H1 (cell line): ENCODE data around the gene C6orf62. TPM values are rescaled to one million over a fixed set of nuclear protein-coding genes. Genes with fewer than 3 reads are reported as not detected.

ENCODE experiments used
- CTCF ChIA-PET: fragments of 300-600 bp; sonication (Branson Sonifier 250); formaldehyde crosslinking; loops from one replicate; lab custom pipeline; 2021; ENCODE audit not compliant: partially characterized antibody; lab: Charles Lee
- POLR2A ChIA-PET: fragments of 300-600 bp; sonication (Branson Sonifier 250); formaldehyde crosslinking; loops from one replicate; lab custom pipeline; 2021; ENCODE audit warnings: inconsistent platforms; ENCODE audit not compliant: partially characterized antibody; lab: Charles Lee
- DNase-seq, 2 experiments: peaks; one replicate each; pipeline versions ENCODE4 v3.0.0 to v3.0.0-alpha.2; 2010 to 2022; ENCODE audit warnings: low spot score in 2 of 2, low read depth in 1 of 2, mixed read lengths in 1 of 2
- FAIRE-seq: peaks from 2 replicates; lab custom pipeline; 2011; peaks lifted over from hg19 to GRCh38; lab: Jason Lieb, UNC
- H2AFZ ChIP-seq: 2 replicates; pipeline ENCODE4 v1.8.1; 2012; ENCODE audit warnings: low read length, inconsistent platforms
- H2AK5ac ChIP-seq: 2 replicates; pipeline ENCODE4 v1.6.1; 2013; ENCODE audit warnings: low read depth, low read length
- H2BK120ac ChIP-seq: replicated peaks from 2 replicates; pipeline ENCODE3; 2013; ENCODE audit warnings: low read depth, low read length, inconsistent platforms
- H2BK12ac ChIP-seq: 2 replicates; pipeline ENCODE4 v1.6.1; 2013; ENCODE audit warnings: low read depth, low read length
- H2BK15ac ChIP-seq: 2 replicates; pipeline ENCODE4 v1.6.1; 2013; ENCODE audit warnings: low read length
- H2BK20ac ChIP-seq: 2 replicates; pipeline ENCODE4 v1.6.1; 2013; ENCODE audit warnings: low read length
- H2BK5ac ChIP-seq: 2 replicates; pipeline ENCODE4 v1.6.1; 2013; ENCODE audit warnings: low read depth, low read length
- H3K14ac ChIP-seq: 2 replicates; pipeline ENCODE4 v1.6.1; 2013; ENCODE audit warnings: inconsistent platforms; ENCODE audit not compliant: insufficient read length
- H3K18ac ChIP-seq: 2 replicates; pipeline ENCODE4 v1.6.1; 2013; ENCODE audit warnings: low read length; ENCODE audit errors: extremely low read depth
- H3K23ac ChIP-seq: 2 replicates; pipeline ENCODE4 v1.6.1; 2013; ENCODE audit warnings: inconsistent platforms; ENCODE audit not compliant: insufficient read length
- H3K23me2 ChIP-seq: 2 replicates; pipeline ENCODE4 v1.6.1; 2013; ENCODE audit warnings: low read depth, low read length
- H3K27ac ChIP-seq: 2 replicates; pipeline ENCODE4 v1.6.1; 2011; ENCODE audit warnings: low read depth, low read length, inconsistent platforms
- H3K27me3 ChIP-seq, 4 experiments: replicated peaks in 1 of 4; 1 replicate in 1 of 4; 2 replicates in 3 of 4; pipeline versions ENCODE4 v1.6.1 to v1.8.1; 2011 to 2013; ENCODE audit warnings: low read length in 3 of 4, mild to moderate bottlenecking in 3 of 4, inconsistent platforms in 2 of 4, mixed read lengths in 2 of 4, moderate library complexity in 1 of 4; ENCODE audit not compliant: control insufficient read depth in 3 of 4, insufficient read depth in 3 of 4; ENCODE audit errors: extremely low read depth in 1 of 4
- H3K36me3 ChIP-seq, 4 experiments: 2 replicates each; pipeline versions ENCODE4 v1.6.1 to v1.8.1; 2011 to 2013; ENCODE audit warnings: mild to moderate bottlenecking in 4 of 4, low read length in 3 of 4, moderate library complexity in 2 of 4, control low read depth in 1 of 4, inconsistent platforms in 1 of 4; ENCODE audit not compliant: insufficient read depth in 4 of 4, control insufficient read depth in 2 of 4
- H3K4ac ChIP-seq: replicated peaks from 2 replicates; pipeline ENCODE3; 2013; ENCODE audit warnings: low read length, low read depth, mixed read lengths, inconsistent platforms; ENCODE audit not compliant: insufficient read length
- H3K4me1 ChIP-seq, 4 experiments: replicated peaks in 1 of 4; 1 replicate in 1 of 4; 2 replicates in 3 of 4; pipeline versions ENCODE4 v1.6.1 to v1.8.1; 2011 to 2013; ENCODE audit warnings: low read length in 3 of 4, inconsistent platforms in 2 of 4, mixed read lengths in 1 of 4; ENCODE audit not compliant: insufficient read depth in 4 of 4, control insufficient read depth in 3 of 4
- H3K4me2 ChIP-seq, 2 experiments: 2 replicates each; pipeline versions ENCODE4 v1.6.1 to v1.8.1; 2011 to 2013; ENCODE audit warnings: low read depth in 2 of 2, low read length in 2 of 2, control low read depth in 1 of 2, inconsistent platforms in 1 of 2, mild to moderate bottlenecking in 1 of 2; ENCODE audit not compliant: insufficient read depth in 1 of 2
- H3K4me3 ChIP-seq, 4 experiments: fragments of 200-600, 300-600 bp in 1 of 4; sonication (generic), shearing (Covaris generic), sonication (Bioruptor Twin) in 1 of 4; 2 replicates each; pipeline versions ENCODE4 v1.5.1 to v1.8.1; 2011 to 2016; ENCODE audit warnings: low read length in 4 of 4, low read depth in 3 of 4, control low read depth in 2 of 4, inconsistent platforms in 2 of 4, mild to moderate bottlenecking in 2 of 4, mixed read lengths in 1 of 4, moderate library complexity in 1 of 4; ENCODE audit not compliant: insufficient read depth in 2 of 4; ENCODE audit errors: extremely low read depth in 1 of 4
- H3K56ac ChIP-seq: replicated peaks from 2 replicates; pipeline ENCODE3; 2013; ENCODE audit warnings: low read depth, mild to moderate bottlenecking, mixed read lengths, low read length, inconsistent platforms; ENCODE audit not compliant: insufficient read length
- H3K79me1 ChIP-seq: 2 replicates; pipeline ENCODE4 v1.6.1; 2013; ENCODE audit warnings: low read depth, low read length, control low read depth
- H3K79me2 ChIP-seq, 2 experiments: 2 replicates each; pipeline versions ENCODE4 v1.6.1 to v1.8.1; 2012 to 2013; ENCODE audit warnings: low read length in 2 of 2, mild to moderate bottlenecking in 2 of 2, inconsistent platforms in 1 of 2; ENCODE audit not compliant: insufficient read depth in 2 of 2, control insufficient read depth in 1 of 2
- H3K9ac ChIP-seq, 4 experiments: replicated peaks in 1 of 4; 1 replicate in 1 of 4; 2 replicates in 3 of 4; pipeline versions ENCODE4 v1.6.1 to v1.8.1; 2011 to 2013; ENCODE audit warnings: low read depth in 3 of 4, low read length in 3 of 4, control low read depth in 2 of 4, mild to moderate bottlenecking in 2 of 4, moderate library complexity in 2 of 4, inconsistent platforms in 1 of 4; ENCODE audit errors: extremely low read depth in 1 of 4
- H3K9me3 ChIP-seq, 2 experiments: 2 replicates each; pipeline versions ENCODE4 v1.6.1 to v1.8.1; 2012 to 2013; ENCODE audit warnings: mild to moderate bottlenecking in 2 of 2, moderate library complexity in 2 of 2, control low read depth in 1 of 2, inconsistent platforms in 1 of 2, low read depth in 1 of 2, low read length in 1 of 2, mixed read lengths in 1 of 2; ENCODE audit not compliant: insufficient read depth in 2 of 2
- H4K20me1 ChIP-seq, 2 experiments: replicated peaks in 1 of 2; 2 replicates each; pipeline versions ENCODE3 to v1.8.1; 2011 to 2013; ENCODE audit warnings: inconsistent platforms in 2 of 2, low read length in 2 of 2, mild to moderate bottlenecking in 1 of 2; ENCODE audit not compliant: insufficient read depth in 2 of 2, control insufficient read depth in 1 of 2
- H4K5ac ChIP-seq: 2 replicates; pipeline ENCODE4 v1.6.1; 2013; ENCODE audit warnings: low read length, low read depth, mixed read lengths, inconsistent platforms; ENCODE audit not compliant: insufficient read length
- H4K8ac ChIP-seq: 2 replicates; pipeline ENCODE4 v1.8.0; 2013; ENCODE audit warnings: mild to moderate bottlenecking, moderate library complexity, low read length, inconsistent platforms; ENCODE audit not compliant: insufficient read depth; ENCODE audit errors: extremely low read depth
- H4K91ac ChIP-seq: replicated peaks from 2 replicates; pipeline ENCODE3; 2013; ENCODE audit warnings: low read length, mixed read lengths, inconsistent platforms; ENCODE audit not compliant: insufficient read length
- ASH2L ChIP-seq: fragments of 200-600, 300-600 bp; sonication (generic); IDR thresholded peaks from one replicate; pipeline ENCODE4 v1.7.1; 2017; ENCODE audit warnings: low read length
- BRCA1 ChIP-seq: IDR thresholded peaks from 2 replicates; pipeline ENCODE4 v1.6.1; 2012; ENCODE audit warnings: low read depth, low read length, improper control_type of control experiment
- CEBPB ChIP-seq: IDR thresholded peaks from 2 replicates; pipeline ENCODE4 v1.6.1; 2012; ENCODE audit warnings: low read depth, low read length
- EGR1 ChIP-seq: IDR thresholded peaks from 2 replicates; pipeline ENCODE4 v1.6.1; 2011; ENCODE audit warnings: low read depth, low read length, borderline replicate concordance
- EP300 ChIP-seq, 2 experiments: IDR thresholded peaks; 1 replicate in 1 of 2; 2 replicates in 1 of 2; pipeline ENCODE4 v1.6.1; 2011 to 2012; ENCODE audit warnings: low read depth in 2 of 2, low read length in 2 of 2, mild to moderate bottlenecking in 2 of 2, borderline replicate concordance in 1 of 2, inconsistent platforms in 1 of 2, moderate library complexity in 1 of 2
- MAFK ChIP-seq: IDR thresholded peaks from 2 replicates; pipeline ENCODE4 v1.6.1; 2012; ENCODE audit warnings: low read depth, mild to moderate bottlenecking, improper control_type of control experiment, low read length
- RFX5 ChIP-seq: IDR thresholded peaks from 2 replicates; pipeline ENCODE4 v1.6.1; 2011; ENCODE audit warnings: low read depth, low read length, improper control_type of control experiment, borderline replicate concordance
- SAP30 ChIP-seq: fragments of 300-600 bp; sonication (generic); IDR thresholded peaks from 2 replicates; pipeline ENCODE4 v1.7.1; 2012; ENCODE audit warnings: low read length, moderate library complexity, mild to moderate bottlenecking, inconsistent platforms; ENCODE audit not compliant: insufficient read depth, insufficient replicate concordance
- SIN3A ChIP-seq, 2 experiments: IDR thresholded peaks in 1 of 2; conservative IDR thresholded peaks in 1 of 2; 2 replicates each; pipeline ENCODE4 v1.6.1; 2011 to 2012; ENCODE audit warnings: low read length in 2 of 2, improper control_type of control experiment in 1 of 2, low read depth in 1 of 2, mild to moderate bottlenecking in 1 of 2
- SP4 ChIP-seq: IDR thresholded peaks from 2 replicates; pipeline ENCODE4 v1.6.1; 2012; ENCODE audit warnings: low read length, inconsistent platforms
- YY1 ChIP-seq: IDR thresholded peaks from 2 replicates; pipeline ENCODE4 v1.6.1; 2011; ENCODE audit warnings: low read depth, mild to moderate bottlenecking, low read length
- WGBS, 2 experiments: shearing (Covaris generic) in 1 of 2; methylation state at CpG; one replicate each; pipeline versions ENCODE4 v1.1.6 to v1.1.7; 2013 to 2015; ENCODE audit warnings: low lambda C conversion rate in 2 of 2, mixed read lengths in 2 of 2, inconsistent platforms in 1 of 2, low coverage in 1 of 2, missing lambda C conversion rate in 1 of 2; ENCODE audit not compliant: insufficient replicate concordance in 2 of 2, insufficient coverage in 1 of 2, insufficient read length in 1 of 2; ENCODE audit errors: extremely low coverage in 1 of 2, missing lambda C conversion rate in 1 of 2; 5-methylcytosine and 5-hydroxymethylcytosine counted together
- polyA plus RNA-seq, 7 experiments: library from polyadenylated mRNA; depleted of rRNA in 3 of 7; stranded (reverse) in 5 of 7; unstranded in 2 of 7; fragments of >200 nt in 5 of 7; fragments of 200-250 nt in 2 of 7; gene quantifications; 1 replicate in 5 of 7; 2 replicates in 1 of 7; 4 replicates in 1 of 7; pipeline versions ENCODE4 v1.2.1 to v1.2.3, GENCODE V29; 2011 to 2013; ENCODE audit warnings: missing spikeins in 2 of 7, mixed read lengths in 2 of 7
- total RNA-seq: library from RNA; stranded (reverse); fragmentation: NEBNext Ultra II Directional; extraction: Animal tissue kit (Norgen Biotek cat#: 25700); gene quantifications from 2 replicates; pipeline ENCODE4 v1.2.1, GENCODE V29; 2021

The C6orf62 gene
- total and polyA plus RNA-seq, 2 of the 8 experiments (the other 6 are each of a cell fraction or from before 2014, with no cell fraction given) = 25.6 to 101 TPM

- Histone ChIP-seq H3K23me2 (peaks cover 5% of the 10 kb centered on the region; the same call in 1 of the 2 replicates), H3K9ac (peak overlapping the region; percentile 94 to 100 (median 98)), H4K8ac (peak overlapping the region; percentile 98), H3K9me3 (no peaks in the 10 kb centered on the region), H3K56ac (peak overlapping the region; percentile 88), H2BK120ac (no peak overlapping the region), H3K18ac (peak overlapping the region; percentile 62; the same call in 1 of the 2 replicates), H2AK5ac (peak overlapping the region; percentile 75; the same call in 1 of the 2 replicates), H3K27me3 (no peaks in the 10 kb centered on the region), H4K5ac (peak overlapping the region; percentile 7), H3K4me1 (peaks cover 0 to 3% (median 0%) of the 10 kb centered on the region in 4 experiments; a peak in 1 of 7 replicates), H2AFZ (no peak overlapping the region), H3K14ac (no peak overlapping the region), H2BK12ac (no peak overlapping the region), H2BK15ac (no peak overlapping the region), H3K79me1 (no peaks in the 10 kb centered on the region), H4K20me1 (peaks cover 14 to 15% of the 10 kb centered on the region in 2 experiments), H4K91ac (no peak overlapping the region), H2BK5ac (peak overlapping the region; percentile 73), H3K4me2 (peak overlapping the region; percentile 55 to 96), H3K4me3 (peak overlapping the region; percentile 92 to 95 (median 92)), H3K36me3 (peaks cover 3 to 29% (median 10%) of the 10 kb centered on the region in 4 experiments; a peak in 7 of 8 replicates), H3K4ac (no peak overlapping the region), H3K27ac (peak overlapping the region; percentile 89), H2BK20ac (no peak overlapping the region), H3K23ac (no peak overlapping the region), H3K79me2 (peaks cover 20 to 54% of the 10 kb centered on the region in 2 experiments)
- FAIRE-seq = no peak
- ChIA-PET POLR2A (interaction anchor here (0.6 to 3.7 kb wide), 5 partner anchors 9 to 139 kb away, joined by 3 to 31 read pairs (median 5); no protein-coding TSS in a partner anchor), CTCF (interaction anchor here (0.8 kb wide), 1 partner anchor 261 kb away, joined by 3 read pairs; no protein-coding TSS in a partner anchor)
- no peak for DNase-seq
- WGBS, 2 experiments = 2% methylated on average over 31 of the region's 39 CpGs; no CpG with 5 or more reads in 1 of the 2 experiments
- TF ChIP-seq YY1 (no peak), ASH2L (no peak), CEBPB (no peak), SP4 (no peak), SIN3A (conservative IDR thresholded peaks at IDR 0.05 in 1 of 2, IDR thresholded peaks at IDR 0.05 in 1 of 2; ENCODE audit: low read depth in 1 of 2, low read length in 2 of 2) (no peak; a peak in 1 of 4 replicates), MAFK (no peak), RFX5 (no peak), EGR1 (no peak), EP300 (IDR thresholded peaks at IDR 0.05; ENCODE audit: borderline replicate concordance in 1 of 2, low read depth in 2 of 2, low read length in 2 of 2) (no peak), SAP30 (no peak), BRCA1 (no peak)
Measured at GRCh38 chr6:24720131-24720603, 1.2 kb upstream of the C6orf62 start.
